Sigmoid colon (tissue), 4 donors: Measurements from ENCODE around the gene C1orf174.

Source experiments
- POLR2A ChIP-seq, 2 donors: fragments of 450-650 bp; IDR thresholded peaks; one replicate each; pipeline ENCODE4 v1.6.1; 2016; ENCODE audit warnings: antibody characterized with exemption in 2 of 2, mild to moderate bottlenecking in 2 of 2, moderate library complexity in 2 of 2
- POLR2AphosphoS5 ChIP-seq, 4 donors: sonication (generic); formaldehyde crosslinking; IDR thresholded peaks; one replicate each; pipeline ENCODE4 v1.6.1; 2017; ENCODE audit warnings: antibody characterized with exemption in 4 of 4
- TF ChIP-seq, protein P1 (sequence below), 4 experiments: fragments of 450-650 bp in 3 of 4; fragments of 200-600 bp in 1 of 4; IDR thresholded peaks; one replicate each; pipeline ENCODE4 v1.5.1; 2016 to 2019; ENCODE audit warnings: antibody characterized with exemption in 4 of 4, mild to moderate bottlenecking in 3 of 4, moderate library complexity in 2 of 4

DNA sequence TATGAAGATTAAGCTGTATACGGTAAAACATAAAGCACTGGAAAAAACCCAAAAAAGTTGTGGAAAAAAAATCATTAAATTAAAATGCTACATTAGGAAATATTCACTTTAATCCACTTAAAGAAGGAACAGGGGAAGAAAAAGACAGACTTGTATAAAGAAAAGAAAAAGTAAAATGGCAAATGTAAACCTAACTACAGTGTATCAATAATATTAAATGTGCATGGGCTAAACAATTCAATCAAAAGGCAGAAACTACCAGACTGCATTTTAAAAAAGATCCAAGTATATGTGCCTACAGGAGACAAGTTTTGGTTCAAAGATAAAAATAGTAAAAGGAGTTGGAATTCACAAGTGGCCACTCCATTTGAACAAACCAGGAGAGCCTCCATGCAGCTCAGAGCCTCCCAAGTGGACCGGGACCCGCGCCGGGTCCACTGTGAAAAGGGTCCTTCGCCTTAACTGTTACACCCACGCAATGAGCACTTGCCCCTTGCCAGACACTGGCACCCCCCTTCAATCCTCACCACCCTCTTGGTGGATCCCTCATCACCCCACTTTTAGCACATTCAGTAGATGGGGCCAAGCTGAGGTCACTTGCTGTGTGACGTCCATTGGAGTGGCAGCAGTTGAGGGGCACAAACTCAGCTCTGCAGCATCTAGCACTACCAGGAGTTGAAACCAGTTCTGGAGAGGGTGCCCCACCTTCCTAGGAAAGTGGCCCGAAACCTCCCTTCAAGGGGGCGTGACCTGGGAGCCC is 898 bp downstream of the C1orf174 start:
- TF ChIP-seq POLR2AphosphoS5 (IDR thresholded peaks at IDR 0.05): no peak
- TF ChIP-seq, protein P1, sequence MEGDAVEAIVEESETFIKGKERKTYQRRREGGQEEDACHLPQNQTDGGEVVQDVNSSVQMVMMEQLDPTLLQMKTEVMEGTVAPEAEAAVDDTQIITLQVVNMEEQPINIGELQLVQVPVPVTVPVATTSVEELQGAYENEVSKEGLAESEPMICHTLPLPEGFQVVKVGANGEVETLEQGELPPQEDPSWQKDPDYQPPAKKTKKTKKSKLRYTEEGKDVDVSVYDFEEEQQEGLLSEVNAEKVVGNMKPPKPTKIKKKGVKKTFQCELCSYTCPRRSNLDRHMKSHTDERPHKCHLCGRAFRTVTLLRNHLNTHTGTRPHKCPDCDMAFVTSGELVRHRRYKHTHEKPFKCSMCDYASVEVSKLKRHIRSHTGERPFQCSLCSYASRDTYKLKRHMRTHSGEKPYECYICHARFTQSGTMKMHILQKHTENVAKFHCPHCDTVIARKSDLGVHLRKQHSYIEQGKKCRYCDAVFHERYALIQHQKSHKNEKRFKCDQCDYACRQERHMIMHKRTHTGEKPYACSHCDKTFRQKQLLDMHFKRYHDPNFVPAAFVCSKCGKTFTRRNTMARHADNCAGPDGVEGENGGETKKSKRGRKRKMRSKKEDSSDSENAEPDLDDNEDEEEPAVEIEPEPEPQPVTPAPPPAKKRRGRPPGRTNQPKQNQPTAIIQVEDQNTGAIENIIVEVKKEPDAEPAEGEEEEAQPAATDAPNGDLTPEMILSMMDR (IDR thresholded peaks at IDR 0.05): no peak
- TF ChIP-seq POLR2A (IDR thresholded peaks at IDR 0.05): no peak
